IPS-18c (cell line): ENCODE results near the gene IGFBPL1.

Experiments
- H3K4me3 ChIP-seq: 2 replicates; pipeline ENCODE4 v1.7.0; 2013; ENCODE audit warnings: low read depth, mild to moderate bottlenecking, low read length, moderate library complexity; ENCODE audit not compliant: insufficient read depth
- H3K9me3 ChIP-seq: one replicate; pipeline ENCODE4 v1.6.1; 2013; ENCODE audit warnings: mild to moderate bottlenecking, low read length, moderate library complexity; ENCODE audit not compliant: control insufficient read depth, insufficient read depth

The IGFBPL1 gene

GRCh38 chr9:38372762-38373619 lies 51.3 kb downstream of the IGFBPL1 start:
- peaks cover 4% of the 10 kb centered on the region for H3K9me3 ChIP-seq
- no peak overlapping the region for H3K4me3 ChIP-seq

GRCh38 chr9:38371495-38371894 lies 52.8 kb downstream of the IGFBPL1 start:
- Histone ChIP-seq H3K4me3 (no peak overlapping the region), H3K9me3 (no peaks in the 10 kb centered on the region)

DNA sequence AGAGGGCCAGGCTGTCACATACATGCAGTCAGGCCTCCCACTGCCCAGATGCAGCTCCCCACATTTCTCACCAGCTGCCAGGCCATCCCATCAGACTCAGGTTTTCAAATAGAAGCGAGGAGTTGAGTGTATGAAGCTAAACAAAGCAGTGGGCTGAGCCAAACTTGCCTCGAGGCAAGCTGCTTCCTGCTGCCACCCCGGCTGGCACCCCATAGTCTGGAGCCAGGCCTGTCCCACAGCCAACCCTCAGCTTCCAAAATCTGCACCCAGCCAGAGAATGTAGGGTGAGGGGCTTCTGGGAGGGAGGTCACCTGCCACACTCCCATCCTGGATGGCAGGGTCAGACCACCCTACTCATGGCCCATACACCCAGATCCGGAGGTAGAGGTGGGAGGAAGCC lies 54.1 kb downstream of the IGFBPL1 start:
- Histone ChIP-seq H3K4me3 (no peak overlapping the region), H3K9me3 (no peaks in the 10 kb centered on the region)

DNA sequence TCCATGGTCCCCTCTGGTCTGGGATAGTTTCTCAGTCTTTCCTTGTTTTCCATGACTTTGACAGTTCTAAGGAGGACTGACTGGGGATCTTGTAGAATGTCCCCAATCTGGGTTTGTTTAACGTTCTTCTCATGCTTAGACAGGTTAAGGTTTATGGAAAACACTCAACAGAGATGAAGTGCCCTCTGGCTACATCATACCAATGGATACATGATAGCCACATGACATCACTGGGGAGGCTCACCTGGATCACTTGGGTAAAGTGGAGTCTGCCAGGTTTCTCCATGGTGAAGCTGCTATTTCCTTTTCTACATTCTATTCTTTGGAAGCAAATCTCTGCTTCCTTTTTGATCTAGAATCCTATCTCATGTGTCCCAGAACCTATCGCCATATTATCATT lies 55.5 kb downstream of the IGFBPL1 start:
- Histone ChIP-seq H3K9me3 (no peaks in the 10 kb centered on the region), H3K4me3 (no peak overlapping the region)

DNA sequence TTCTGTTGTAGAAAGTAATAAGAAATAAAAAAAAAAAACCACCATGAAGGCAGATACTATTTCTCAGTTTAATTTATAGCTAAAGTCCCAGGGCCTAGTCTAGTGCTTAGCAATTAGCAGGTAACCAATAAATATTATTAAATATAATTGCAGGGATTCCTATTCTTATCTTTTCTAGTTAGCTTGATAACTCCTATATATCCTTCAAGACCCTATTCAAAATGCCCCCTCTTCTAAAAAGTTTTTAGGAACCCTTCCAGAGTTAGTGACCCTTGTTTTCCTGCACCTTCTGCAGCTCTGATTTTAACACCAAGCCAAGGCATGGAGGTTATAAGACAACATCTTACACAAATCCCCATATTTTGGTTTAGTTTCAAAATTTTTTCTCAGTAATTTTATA lies 56.4 kb downstream of the IGFBPL1 start:
- Histone ChIP-seq H3K9me3 (no peaks in the 10 kb centered on the region), H3K4me3 (no peak overlapping the region)

DNA sequence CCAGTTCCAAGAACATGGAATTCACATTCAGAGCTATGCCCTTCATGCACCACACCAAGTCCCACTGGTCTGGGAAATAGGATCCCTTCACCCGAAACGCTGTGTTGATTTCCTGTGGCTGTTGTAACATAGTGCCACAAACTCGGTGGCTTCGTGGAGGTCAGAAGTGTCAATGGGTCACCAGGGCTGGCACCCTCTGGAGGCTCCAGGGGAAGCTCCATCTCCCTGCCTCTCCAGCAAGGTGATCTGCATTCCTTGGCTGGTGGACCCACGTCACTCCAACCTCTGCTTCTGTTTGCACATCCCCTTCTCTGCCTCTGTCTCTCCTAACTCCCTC lies 60.7 kb downstream of the IGFBPL1 start:
- no peak overlapping the region for H3K4me3 ChIP-seq
- no peaks in the 10 kb centered on the region for H3K9me3 ChIP-seq

- Histone ChIP-seq H3K9me3 (no peaks in the 10 kb centered on the region), H3K4me3 (no peak overlapping the region)
Observed at GRCh38 chr9:38362852-38363588, 61.2 kb downstream of the IGFBPL1 start.

DNA sequence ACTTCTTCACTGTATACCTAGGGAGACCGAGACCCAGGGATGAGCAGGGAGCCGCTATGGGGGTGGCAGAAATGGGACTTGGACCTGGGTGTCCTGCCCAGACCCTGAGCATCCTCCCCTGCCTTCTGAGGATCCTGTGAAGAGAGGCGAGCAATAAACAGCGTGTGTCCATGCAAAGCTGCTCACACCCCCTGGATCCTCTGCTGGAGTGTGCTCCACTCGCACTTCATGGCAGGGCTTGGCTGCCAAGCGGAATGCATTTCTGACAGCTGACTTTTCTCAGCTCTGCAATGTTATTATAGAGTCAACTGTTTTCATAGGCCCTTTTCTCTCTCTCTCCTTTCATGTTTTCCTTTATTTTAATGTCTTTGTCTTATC lies 62.8 kb downstream of the IGFBPL1 start:
- H3K4me3 ChIP-seq: no peak overlapping the region
- H3K9me3 ChIP-seq: no peaks in the 10 kb centered on the region

DNA sequence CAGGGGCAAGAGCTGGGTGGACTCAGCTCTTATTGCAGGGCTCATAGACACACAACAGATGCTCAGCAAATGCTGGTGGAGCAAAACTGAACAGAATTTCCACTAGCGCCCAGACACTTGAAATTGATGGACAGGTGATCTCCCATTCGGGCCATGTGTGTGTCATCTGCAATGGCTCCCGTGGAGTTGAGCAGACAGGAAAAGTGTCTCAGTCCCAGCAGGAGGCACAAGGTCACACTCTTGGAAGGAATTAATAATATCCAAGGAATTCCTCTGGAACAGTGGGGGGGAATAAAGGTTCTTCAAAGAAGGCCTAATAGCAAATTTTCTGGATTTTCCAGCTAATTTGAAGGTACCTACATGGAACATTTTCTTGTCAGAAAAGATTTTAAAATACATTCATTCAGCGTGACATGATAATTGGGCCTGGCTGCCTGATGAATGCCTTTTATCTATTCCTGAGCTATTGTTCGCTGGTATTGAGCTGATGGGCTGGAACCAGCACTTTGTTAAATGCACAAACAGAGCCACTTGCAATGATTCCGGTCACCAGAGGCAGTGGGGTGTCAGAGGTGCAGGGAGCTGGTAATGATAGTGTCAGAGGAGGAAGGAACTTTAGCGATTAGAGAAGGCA lies 63.3 kb downstream of the IGFBPL1 start:
- Histone ChIP-seq H3K4me3 (no peak overlapping the region), H3K9me3 (no peaks in the 10 kb centered on the region)

DNA sequence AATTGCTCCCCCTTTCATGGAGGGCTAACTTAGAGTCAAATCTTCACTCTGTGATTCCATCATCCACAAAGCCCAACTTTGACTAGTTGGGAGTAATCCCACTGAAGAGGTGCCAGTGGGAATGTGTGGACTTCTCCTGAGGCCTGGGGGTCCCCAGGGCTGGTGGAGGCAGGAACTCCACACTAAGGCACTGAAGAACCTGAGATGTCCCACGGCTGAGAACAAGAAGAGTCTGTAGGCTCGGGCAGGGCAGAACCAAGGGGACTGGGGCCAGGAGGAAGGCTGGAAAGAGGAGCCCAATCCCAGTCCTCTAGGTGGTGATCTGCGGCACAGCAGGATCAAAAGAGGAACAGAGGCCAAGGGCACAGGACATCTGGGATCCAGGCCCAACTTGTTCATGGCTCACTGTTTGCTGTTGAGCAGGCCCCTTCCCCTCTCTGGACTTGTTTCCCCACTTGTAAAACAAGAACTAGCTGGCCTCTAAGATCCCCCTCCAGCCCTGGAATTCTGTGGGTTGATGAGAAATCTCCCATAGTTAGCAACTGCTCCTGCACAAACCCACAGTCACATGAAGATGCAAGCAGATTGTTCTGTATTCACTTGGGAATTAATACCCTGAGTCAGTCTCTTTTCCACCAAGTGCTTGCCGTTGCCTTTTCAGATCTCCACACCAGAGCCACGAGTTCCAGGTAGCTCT lies 64.4 kb downstream of the IGFBPL1 start:
- no peaks in the 10 kb centered on the region for H3K9me3 ChIP-seq
- no peak overlapping the region for H3K4me3 ChIP-seq

DNA sequence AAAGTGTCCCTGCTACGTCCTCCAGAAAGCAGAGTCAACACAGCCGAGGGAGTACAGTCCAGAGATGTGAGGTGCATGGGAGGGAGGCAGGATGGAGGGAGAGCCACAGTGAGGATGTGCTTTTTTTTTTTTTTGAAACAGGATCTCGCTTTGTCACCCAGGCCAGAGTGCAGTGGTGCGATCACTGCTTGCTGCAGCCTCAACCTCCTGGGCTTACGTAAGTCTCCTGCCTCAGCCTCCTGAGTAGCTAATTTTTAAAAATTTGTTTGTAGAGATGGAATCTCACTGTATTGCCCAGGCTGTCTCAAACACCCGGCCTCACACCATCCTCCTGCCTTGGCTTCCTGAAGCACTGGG lies 65.0 kb downstream of the IGFBPL1 start:
- Histone ChIP-seq H3K4me3 (no peak overlapping the region), H3K9me3 (no peaks in the 10 kb centered on the region)

- Histone ChIP-seq H3K4me3 (no peak overlapping the region), H3K9me3 (no peaks in the 10 kb centered on the region)
Observed at GRCh38 chr9:38358390-38359296, 65.6 kb downstream of the IGFBPL1 start.

- no peaks in the 10 kb centered on the region for H3K9me3 ChIP-seq
Observed at GRCh38 chr9:38357350-38358114, 66.7 kb downstream of the IGFBPL1 start.

GRCh38 chr9:38356851-38357250 lies 67.4 kb downstream of the IGFBPL1 start:
- Histone ChIP-seq H3K4me3 (no peak overlapping the region), H3K9me3 (no peaks in the 10 kb centered on the region)

More at GRCh38 chr9:38357350-38358114, 66.7 kb downstream of the IGFBPL1 start:
- H3K4me3 ChIP-seq: no peak overlapping the region
